SK-N-MC (cell line): ENCODE measurements around the gene PARD3B.

Source experiments
- EZH2 ChIP-seq: fragments of 200-600 bp; sonication (generic); IDR thresholded peaks from one replicate; pipeline ENCODE4 v1.6.1; 2017; ENCODE audit warnings: antibody characterized with exemption
- FOXP2 ChIP-seq: optimal IDR thresholded peaks from 2 replicates; pipeline ENCODE3; 2011; ENCODE audit warnings: mild to moderate bottlenecking, moderate library complexity; ENCODE audit not compliant: insufficient read depth; ENCODE audit errors: extremely low read length, control extremely low read depth
- POLR2AphosphoS5 ChIP-seq: IDR thresholded peaks from 2 replicates; pipeline ENCODE4 v1.6.1; 2012; ENCODE audit warnings: mild to moderate bottlenecking, low read depth, low read length, borderline replicate concordance

DNA sequence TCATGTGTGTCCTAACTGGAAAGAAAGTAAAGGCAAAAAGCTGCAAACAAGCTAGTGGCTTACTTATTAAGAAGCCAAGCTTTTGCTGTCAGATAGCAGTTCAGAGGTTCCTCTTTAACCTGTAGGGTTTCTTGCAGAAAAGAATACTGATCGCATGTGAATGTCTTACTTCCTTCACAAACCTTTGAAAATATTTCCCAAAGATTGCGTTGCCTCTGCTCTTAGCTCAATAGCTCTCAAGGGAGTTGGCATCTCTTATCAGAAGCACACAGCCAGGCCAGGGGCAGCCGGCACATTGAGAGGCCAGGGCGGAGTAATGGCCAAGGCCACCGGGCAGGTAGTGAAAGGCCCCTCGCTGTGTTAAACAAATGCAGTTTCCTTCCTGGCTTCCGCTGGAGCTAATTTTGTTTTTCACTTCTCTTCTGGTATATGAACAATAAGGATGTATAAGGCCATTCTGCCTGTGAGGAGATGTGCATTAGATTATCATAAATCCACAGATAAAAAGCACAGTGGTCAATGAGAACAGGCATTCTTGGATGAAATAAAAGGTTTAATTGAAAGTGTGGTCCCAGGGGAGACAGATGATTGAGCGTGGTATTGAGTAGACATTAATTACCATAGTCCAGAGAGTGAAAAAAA, 594.7 kb downstream of the PARD3B start:
- TF ChIP-seq POLR2AphosphoS5, result no peak
- TF ChIP-seq EZH2, result no peak
- no peak for TF ChIP-seq FOXP2
